Left renal cortex interstitium (tissue), 4 donors: ENCODE results near the gene CLEC16A. TPM values are rescaled to one million over a fixed set of nuclear protein-coding genes. Genes with fewer than 3 reads are reported as not detected.

Experiments
- DNase-seq, 4 donors: peaks; one replicate each; pipeline ENCODE4 v3.0.0-alpha.2; 2013; ENCODE audit warnings: low read depth in 4 of 4, low spot score in 2 of 4, missing footprints in 1 of 4
- polyA plus RNA-seq, 4 donors: library from polyadenylated mRNA; unstranded; fragments of 120-200 nt; gene quantifications; one replicate each; pipeline ENCODE4 v1.2.1, GENCODE V29; 2013; ENCODE audit not compliant: insufficient read length in 4 of 4

CLEC16A gene
- polyA plus RNA-seq, 4 donors = 21.0 to 32.1 (median 24.5) TPM

- no peak for DNase-seq
Observed at GRCh38 chr16:11224096-11224893, 279.9 kb downstream of the CLEC16A start.

- DNase-seq = no peak
Observed at GRCh38 chr16:11224894-11225676, 280.7 kb downstream of the CLEC16A start.

GRCh38 chr16:11225677-11226549 is 281.5 kb downstream of the CLEC16A start:
- no peak for DNase-seq

GRCh38 chr16:11229432-11229831 is 285.1 kb downstream of the CLEC16A start:
- DNase-seq = no peak

- no peak for DNase-seq
Observed at GRCh38 chr16:11229906-11230305, 285.5 kb downstream of the CLEC16A start.

GRCh38 chr16:11231367-11231970 is 287.1 kb downstream of the CLEC16A start:
- no peak for DNase-seq

Other genes with a start within 250 kb of the CLEC16A start
- gene TEKT5, start 249.6 kb upstream of the CLEC16A start, polyA plus RNA-seq = under 1 TPM; 0.17 to 0.64 (median 0.38) TPM
- 10 to 100 TPM; 29.6 to 43.3 (median 32.7) TPM for gene NUBP1, start 200.7 kb upstream of the CLEC16A start, polyA plus RNA-seq
- 1 to 10 TPM; 2.4 to 5.0 (median 4.7) TPM for gene TVP23A, start 125.8 kb upstream of the CLEC16A start, polyA plus RNA-seq
- 1 to 10 TPM; 4.9 to 8.0 (median 6.4) TPM for gene CIITA, start 67.4 kb upstream of the CLEC16A start, polyA plus RNA-seq
- gene DEXI, start 2.1 kb upstream of the CLEC16A start, polyA plus RNA-seq = 10 to 100 TPM; 40.6 to 57.3 (median 45.0) TPM